ENCODE data around the gene DNAH2.

DNAH2 gene

DNA sequence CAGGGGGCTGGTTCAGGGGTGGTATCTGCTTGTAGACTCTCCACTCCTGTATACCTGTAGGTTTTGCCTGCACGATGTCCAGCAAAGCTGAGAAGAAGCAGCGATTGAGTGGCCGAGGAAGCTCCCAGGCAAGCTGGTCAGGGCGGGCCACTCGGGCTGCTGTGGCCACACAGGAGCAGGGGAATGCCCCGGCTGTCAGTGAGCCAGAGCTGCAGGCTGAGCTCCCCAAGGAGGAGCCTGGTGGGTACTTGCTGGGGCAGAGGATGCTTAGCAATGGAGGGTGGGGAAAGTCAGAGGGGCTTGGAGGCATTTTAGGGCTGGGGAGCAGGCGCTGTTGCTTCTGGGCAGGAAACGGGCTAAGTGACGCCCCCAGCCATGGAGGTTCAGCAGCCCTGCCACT lies 2.1 kb downstream of the DNAH2 start:
- no peak overlapping the region for H2AFZ ChIP-seq (ENCODE audit: low read length)
- H3K9me2 ChIP-seq (replicated peaks; ENCODE audit: insufficient read depth, low read length) = no peaks in the 10 kb centered on the region
- no peaks in the 10 kb centered on the region for H3F3A ChIP-seq (ENCODE audit: insufficient read depth, low read length)
- H3K27me3 ChIP-seq (replicated peaks; ENCODE audit: insufficient read depth, low read length) = peaks cover 95% of the 10 kb centered on the region
- H3K27ac ChIP-seq (ENCODE audit: low read length) = no peak overlapping the region
- no peak overlapping the region for H3K9ac ChIP-seq (ENCODE audit: low read length)
- H3K79me2 ChIP-seq (ENCODE audit: low read length) = no peaks in the 10 kb centered on the region
- no peaks in the 10 kb centered on the region for H3K9me3 ChIP-seq (replicated peaks; ENCODE audit: insufficient read depth, low read length)
- no peak for TF ChIP-seq EZH2 (optimal IDR thresholded peaks at IDR 0.05; ENCODE audit: low read depth, low read length)
- no peak overlapping the region for H3K4me2 ChIP-seq (ENCODE audit: low read depth, low read length)
- no peak for DNase-seq
- H3K4me1 ChIP-seq (ENCODE audit: low read length) = no peaks in the 10 kb centered on the region; the same call in 1 of the 2 replicates
- no peaks in the 10 kb centered on the region for H4K20me1 ChIP-seq (ENCODE audit: insufficient read depth, low read length)
- H3K36me3 ChIP-seq (replicated peaks; ENCODE audit: insufficient read depth, low read length) = no peaks in the 10 kb centered on the region
- H3K4me3 ChIP-seq (ENCODE audit: low read length) = no peak overlapping the region

DNA sequence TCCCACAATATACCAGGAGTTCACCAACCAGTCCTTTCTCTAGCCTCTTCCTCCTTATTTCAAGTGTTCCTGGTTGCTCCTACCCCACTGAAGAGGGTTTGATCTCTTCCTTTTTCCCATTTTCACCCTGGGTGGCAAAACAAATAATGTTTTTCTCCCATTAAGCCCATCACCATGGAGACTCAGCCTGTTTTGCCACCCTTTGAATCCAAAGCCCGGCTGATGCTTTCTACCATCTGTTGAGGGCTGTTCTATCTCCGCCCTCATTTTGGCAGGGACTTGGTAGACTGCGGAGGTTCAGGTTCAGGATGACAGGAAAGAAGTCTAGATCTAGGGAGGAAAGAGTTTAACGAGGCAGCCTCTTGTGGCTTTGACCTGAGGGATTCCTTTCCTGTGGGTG lies 2.6 kb downstream of the DNAH2 start:
- H3K27me3 ChIP-seq (replicated peaks; ENCODE audit: insufficient read depth, low read length) = peaks cover 94% of the 10 kb centered on the region
- TF ChIP-seq EZH2phosphoT487 (IDR thresholded peaks at IDR 0.05; ENCODE audit: low read length) (no peak), EZH2 (optimal IDR thresholded peaks at IDR 0.05; ENCODE audit: low read depth, low read length) (no peak)
- TF ChIP-seq, protein P1, sequence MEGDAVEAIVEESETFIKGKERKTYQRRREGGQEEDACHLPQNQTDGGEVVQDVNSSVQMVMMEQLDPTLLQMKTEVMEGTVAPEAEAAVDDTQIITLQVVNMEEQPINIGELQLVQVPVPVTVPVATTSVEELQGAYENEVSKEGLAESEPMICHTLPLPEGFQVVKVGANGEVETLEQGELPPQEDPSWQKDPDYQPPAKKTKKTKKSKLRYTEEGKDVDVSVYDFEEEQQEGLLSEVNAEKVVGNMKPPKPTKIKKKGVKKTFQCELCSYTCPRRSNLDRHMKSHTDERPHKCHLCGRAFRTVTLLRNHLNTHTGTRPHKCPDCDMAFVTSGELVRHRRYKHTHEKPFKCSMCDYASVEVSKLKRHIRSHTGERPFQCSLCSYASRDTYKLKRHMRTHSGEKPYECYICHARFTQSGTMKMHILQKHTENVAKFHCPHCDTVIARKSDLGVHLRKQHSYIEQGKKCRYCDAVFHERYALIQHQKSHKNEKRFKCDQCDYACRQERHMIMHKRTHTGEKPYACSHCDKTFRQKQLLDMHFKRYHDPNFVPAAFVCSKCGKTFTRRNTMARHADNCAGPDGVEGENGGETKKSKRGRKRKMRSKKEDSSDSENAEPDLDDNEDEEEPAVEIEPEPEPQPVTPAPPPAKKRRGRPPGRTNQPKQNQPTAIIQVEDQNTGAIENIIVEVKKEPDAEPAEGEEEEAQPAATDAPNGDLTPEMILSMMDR (IDR thresholded peaks at IDR 0.05; ENCODE audit: low read length) = no peak
- no peaks in the 10 kb centered on the region; the same call in 1 of the 2 replicates for H3K4me1 ChIP-seq (ENCODE audit: low read length)
- H3K4me2 ChIP-seq (ENCODE audit: low read depth, low read length) = no peak overlapping the region
- no peak overlapping the region for H3K4me3 ChIP-seq (ENCODE audit: low read length)
- H3K9me2 ChIP-seq (replicated peaks; ENCODE audit: insufficient read depth, low read length) = no peaks in the 10 kb centered on the region
- no peak for DNase-seq
- no peak overlapping the region for H3K27ac ChIP-seq (ENCODE audit: low read length)
- H3F3A ChIP-seq (ENCODE audit: insufficient read depth, low read length) = no peaks in the 10 kb centered on the region
- no peak overlapping the region for H3K9ac ChIP-seq (ENCODE audit: low read length)
- H3K36me3 ChIP-seq (replicated peaks; ENCODE audit: insufficient read depth, low read length) = no peaks in the 10 kb centered on the region
- no peaks in the 10 kb centered on the region for H4K20me1 ChIP-seq (ENCODE audit: insufficient read depth, low read length)
- no peaks in the 10 kb centered on the region for H3K9me3 ChIP-seq (replicated peaks; ENCODE audit: insufficient read depth, low read length)
- no peaks in the 10 kb centered on the region for H3K79me2 ChIP-seq (ENCODE audit: low read length)
- H2AFZ ChIP-seq (ENCODE audit: low read length) = no peak overlapping the region

DNA sequence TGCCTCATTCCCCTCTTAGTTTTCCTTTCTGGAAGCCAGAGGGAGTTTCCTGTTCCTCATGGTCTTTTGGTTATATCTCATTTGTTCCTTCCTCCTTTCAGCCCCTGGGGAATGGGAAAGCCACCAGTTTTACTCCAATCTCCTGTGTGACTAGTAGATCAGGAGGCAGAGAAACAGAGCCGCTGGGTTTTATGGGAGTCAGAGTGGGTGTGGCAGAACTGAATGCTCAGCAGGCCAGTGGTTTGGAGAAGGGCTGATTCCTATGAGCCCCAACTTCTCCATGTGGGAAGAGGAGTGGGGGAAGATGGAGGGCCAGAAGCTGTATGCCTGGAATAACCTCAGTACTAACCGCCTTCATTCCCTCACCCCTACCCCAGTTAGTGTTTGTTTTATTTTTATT lies 4.1 kb downstream of the DNAH2 start:
- no peaks in the 10 kb centered on the region for H3F3A ChIP-seq (ENCODE audit: insufficient read depth, low read length)

DNA sequence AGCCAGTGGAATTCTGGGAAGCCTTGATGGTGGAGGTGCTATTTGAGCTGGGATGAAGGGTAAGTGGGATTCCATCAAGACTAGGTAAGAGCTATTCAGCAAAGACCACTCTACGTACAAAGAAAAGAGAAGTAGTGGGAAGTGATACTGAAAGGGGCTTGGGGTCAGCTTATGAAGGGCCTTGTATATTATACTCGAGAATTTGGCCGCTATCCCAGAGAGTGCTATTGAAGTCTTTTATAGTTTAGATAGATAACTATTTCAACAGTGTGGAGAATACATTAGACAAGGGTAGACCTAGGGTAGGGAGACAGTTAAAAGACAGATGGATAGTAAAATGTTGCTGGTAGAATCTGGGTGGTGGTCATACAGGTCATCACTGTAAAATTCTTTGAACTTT lies 10.3 kb downstream of the DNAH2 start:
- no peaks in the 10 kb centered on the region for H4K20me1 ChIP-seq (ENCODE audit: insufficient read depth, low read length)
- H3K9me3 ChIP-seq (replicated peaks; ENCODE audit: insufficient read depth, low read length) = no peaks in the 10 kb centered on the region
- no peaks in the 10 kb centered on the region for H3K9me2 ChIP-seq (replicated peaks; ENCODE audit: insufficient read depth, low read length)
- no peak overlapping the region for H3K4me2 ChIP-seq (ENCODE audit: low read depth, low read length)
- TF ChIP-seq EZH2phosphoT487 (IDR thresholded peaks at IDR 0.05; ENCODE audit: low read length) = no peak
- H3K36me3 ChIP-seq (replicated peaks; ENCODE audit: insufficient read depth, low read length) = no peaks in the 10 kb centered on the region
- H3K4me1 ChIP-seq (ENCODE audit: low read length) = no peaks in the 10 kb centered on the region
- no peak overlapping the region for H3K9ac ChIP-seq (ENCODE audit: low read length)
- no peak overlapping the region for H3K4me3 ChIP-seq (ENCODE audit: low read length)
- H3K27ac ChIP-seq (ENCODE audit: low read length) = no peak overlapping the region
- no peak overlapping the region for H2AFZ ChIP-seq (ENCODE audit: low read length)
- peaks cover 64% of the 10 kb centered on the region for H3K27me3 ChIP-seq (replicated peaks; ENCODE audit: insufficient read depth, low read length)
- H3F3A ChIP-seq (ENCODE audit: insufficient read depth, low read length) = no peaks in the 10 kb centered on the region; the same call in 1 of the 2 replicates
- no peak for DNase-seq
- H3K79me2 ChIP-seq (ENCODE audit: low read length) = no peaks in the 10 kb centered on the region

More for the DNA sequence above, 4.1 kb downstream of the DNAH2 start:
- Histone ChIP-seq H3K27ac (ENCODE audit: low read length) (no peak overlapping the region), H4K20me1 (ENCODE audit: insufficient read depth, low read length) (no peaks in the 10 kb centered on the region), H3K27me3 (replicated peaks; ENCODE audit: insufficient read depth, low read length) (peaks cover 87% of the 10 kb centered on the region), H3K4me3 (ENCODE audit: low read length) (no peak overlapping the region), H3K4me2 (ENCODE audit: low read depth, low read length) (no peak overlapping the region), H2AFZ (ENCODE audit: low read length) (no peak overlapping the region), H3K36me3 (replicated peaks; ENCODE audit: insufficient read depth, low read length) (no peaks in the 10 kb centered on the region), H3K9me2 (replicated peaks; ENCODE audit: insufficient read depth, low read length) (no peaks in the 10 kb centered on the region), H3K4me1 (ENCODE audit: low read length) (no peaks in the 10 kb centered on the region; the same call in 1 of the 2 replicates), H3K9ac (ENCODE audit: low read length) (no peak overlapping the region), H3K79me2 (ENCODE audit: low read length) (no peaks in the 10 kb centered on the region), H3K9me3 (replicated peaks; ENCODE audit: insufficient read depth, low read length) (no peaks in the 10 kb centered on the region)
- DNase-seq = no peak
- TF ChIP-seq EZH2 (optimal IDR thresholded peaks at IDR 0.05; ENCODE audit: low read depth, low read length) (no peak), EZH2phosphoT487 (IDR thresholded peaks at IDR 0.05; ENCODE audit: low read length) (no peak)
- TF ChIP-seq, protein P1 (IDR thresholded peaks at IDR 0.05; ENCODE audit: low read length) = no peak

Measured in MM.1S (cell line).